Mucosa of rectum (tissue), 2 donors: ENCODE measurements around the gene LXN.
"Not testable (repeated sequence)": the region's sequence is repeated elsewhere in the genome, so short reads cannot be mapped to it uniquely, and the experiment has no call there.

Experiments
- H3K27ac ChIP-seq, 2 donors: one replicate each; pipeline ENCODE4 v1.7.0; 2013; ENCODE audit warnings: inconsistent platforms in 2 of 2, low read depth in 2 of 2, low read length in 2 of 2
- H3K27me3 ChIP-seq, 2 donors: one replicate each; pipeline ENCODE4 v1.7.0; 2013; ENCODE audit warnings: low read length in 2 of 2; ENCODE audit not compliant: control insufficient read depth in 2 of 2, insufficient read depth in 2 of 2
- H3K36me3 ChIP-seq, 2 donors: one replicate each; pipeline ENCODE4 v1.7.0; 2013; ENCODE audit warnings: low read length in 2 of 2; ENCODE audit not compliant: control insufficient read depth in 2 of 2, insufficient read depth in 2 of 2
- H3K4me1 ChIP-seq, 2 donors: one replicate each; pipeline ENCODE4 v1.7.0; 2013; ENCODE audit warnings: low read length in 2 of 2, mild to moderate bottlenecking in 1 of 2; ENCODE audit not compliant: control insufficient read depth in 2 of 2, insufficient read depth in 2 of 2
- H3K4me3 ChIP-seq, 2 donors: one replicate each; pipeline ENCODE4 v1.7.0; 2013; ENCODE audit warnings: low read length in 2 of 2
- H3K9ac ChIP-seq, 2 donors: one replicate each; pipeline ENCODE4 v1.7.0; 2013; ENCODE audit warnings: low read length in 2 of 2, low read depth in 1 of 2, mild to moderate bottlenecking in 1 of 2
- H3K9me3 ChIP-seq, 2 donors: one replicate each; pipeline ENCODE4 v1.7.0; 2013; ENCODE audit warnings: low read length in 2 of 2; ENCODE audit not compliant: control insufficient read depth in 2 of 2
- donor health status: healthy.
- donor health status: Normal muscosa, but diverticular disease.

LXN gene

DNA sequence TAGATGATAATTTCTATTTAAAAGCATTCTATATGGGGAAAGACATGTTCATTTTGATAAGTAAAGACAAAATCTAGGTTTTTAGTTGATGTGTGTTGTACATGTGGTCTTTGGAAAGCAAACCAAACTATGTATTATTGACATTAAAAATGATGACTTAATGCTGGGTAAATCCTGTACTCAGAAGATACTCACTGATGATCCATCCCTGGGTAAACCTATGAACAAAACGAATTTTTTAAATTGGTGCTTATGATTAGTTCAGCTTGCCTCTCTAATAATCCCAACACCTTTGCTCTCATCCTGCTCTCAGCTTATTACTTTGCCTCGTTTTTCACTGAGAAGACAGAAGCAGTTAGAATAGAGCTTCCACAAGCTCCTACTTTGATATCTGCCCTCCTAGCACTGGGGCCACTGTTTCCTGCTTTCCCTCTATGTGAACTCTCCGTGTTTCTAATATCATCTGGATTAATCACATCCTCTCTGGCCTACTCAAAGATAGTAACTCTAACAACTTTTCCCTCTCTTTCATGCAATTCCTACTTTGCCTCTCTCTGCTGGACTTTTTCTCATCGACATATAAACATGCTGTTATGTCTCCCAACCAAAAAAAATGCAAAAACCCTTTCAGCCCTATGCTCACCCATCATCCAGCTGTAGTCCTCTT, 30.5 kb upstream of the LXN start:
- Histone ChIP-seq H3K9me3 (no peaks in the 10 kb centered on the region), H3K27ac (no peak overlapping the region), H3K9ac (no peak overlapping the region), H3K4me3 (no peak overlapping the region), H3K4me1 (no peaks in the 10 kb centered on the region), H3K27me3 (no peaks in the 10 kb centered on the region), H3K36me3 (peaks cover 7 to 9% of the 10 kb centered on the region in 2 donors)

- no peak overlapping the region for H3K27ac ChIP-seq
- no peaks in the 10 kb centered on the region for H3K9me3 ChIP-seq
- no peaks in the 10 kb centered on the region for H3K4me1 ChIP-seq
- peaks cover 6 to 11% of the 10 kb centered on the region in 2 donors for H3K36me3 ChIP-seq
- H3K9ac ChIP-seq: no peak overlapping the region
- no peak overlapping the region for H3K4me3 ChIP-seq
- no peaks in the 10 kb centered on the region for H3K27me3 ChIP-seq
Observed at GRCh38 chr3:158701420-158702065, 29.1 kb upstream of the LXN start.

- Histone ChIP-seq H3K4me1 (no peaks in the 10 kb centered on the region), H3K27ac (no peak overlapping the region), H3K36me3 (peaks cover 6 to 11% of the 10 kb centered on the region in 2 donors), H3K4me3 (no peak overlapping the region), H3K9me3 (no peaks in the 10 kb centered on the region), H3K9ac (no peak overlapping the region), H3K27me3 (no peaks in the 10 kb centered on the region)
Observed at GRCh38 chr3:158700559-158700958, 28.1 kb upstream of the LXN start.

- no peak overlapping the region for H3K27ac ChIP-seq
- no peaks in the 10 kb centered on the region for H3K27me3 ChIP-seq
- H3K9me3 ChIP-seq: no peaks in the 10 kb centered on the region
- no peak overlapping the region for H3K4me3 ChIP-seq
- H3K36me3 ChIP-seq: peaks cover 5 to 9% of the 10 kb centered on the region in 2 donors
- no peak overlapping the region for H3K9ac ChIP-seq
- no peaks in the 10 kb centered on the region for H3K4me1 ChIP-seq
Observed at GRCh38 chr3:158696618-158697017, 24.2 kb upstream of the LXN start.

- not testable (repeated sequence) for H3K27me3 ChIP-seq, H3K9ac ChIP-seq, H3K4me3 ChIP-seq, H3K4me1 ChIP-seq, H3K27ac ChIP-seq, H3K9me3 ChIP-seq
- peaks cover 9 to 12% of the 10 kb centered on the region in 2 donors for H3K36me3 ChIP-seq
Observed at GRCh38 chr3:158693866-158694456, 21.5 kb upstream of the LXN start.

- H3K4me1 ChIP-seq: no peaks in the 10 kb centered on the region
- H3K9me3 ChIP-seq: no peaks in the 10 kb centered on the region
- H3K27ac ChIP-seq: no peak overlapping the region
- H3K27me3 ChIP-seq: no peaks in the 10 kb centered on the region
- H3K4me3 ChIP-seq: no peak overlapping the region
- peaks cover 0 to 3% of the 10 kb centered on the region in 2 donors for H3K36me3 ChIP-seq
- H3K9ac ChIP-seq: no peak overlapping the region
Observed at GRCh38 chr3:158685159-158685558, 12.7 kb upstream of the LXN start.

- Histone ChIP-seq H3K4me3 (no peak overlapping the region), H3K9ac (no peak overlapping the region), H3K27me3 (no peaks in the 10 kb centered on the region), H3K4me1 (no peaks in the 10 kb centered on the region), H3K36me3 (peaks cover 0 to 10% of the 10 kb centered on the region in 2 donors), H3K9me3 (no peaks in the 10 kb centered on the region), H3K27ac (no peak overlapping the region)
Observed at GRCh38 chr3:158683230-158683962, 10.9 kb upstream of the LXN start.

DNA sequence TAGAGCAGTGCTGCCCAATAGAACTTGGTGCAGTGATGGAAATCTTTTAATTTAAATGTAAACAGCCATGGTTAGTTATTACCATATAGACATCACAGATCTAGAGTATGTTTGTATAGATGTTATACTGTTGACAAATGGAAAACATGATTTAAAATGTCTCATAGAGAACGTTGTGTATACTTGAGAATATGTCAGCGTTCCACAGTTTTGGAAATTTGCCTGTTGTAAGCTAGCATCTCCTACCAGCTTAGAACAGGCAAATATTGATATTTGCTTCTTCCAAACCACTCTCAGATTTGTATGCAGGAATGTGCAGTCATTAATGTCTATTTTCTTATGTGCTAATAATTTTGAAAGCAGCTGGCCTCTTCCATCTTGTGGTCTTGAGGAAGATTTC, 8.4 kb upstream of the LXN start:
- Histone ChIP-seq H3K9me3 (no peaks in the 10 kb centered on the region), H3K4me1 (no peaks in the 10 kb centered on the region), H3K4me3 (no peak overlapping the region), H3K36me3 (peaks cover 0 to 10% of the 10 kb centered on the region in 2 donors), H3K27ac (no peak overlapping the region), H3K27me3 (no peaks in the 10 kb centered on the region), H3K9ac (no peak overlapping the region)

- Histone ChIP-seq H3K36me3 (peaks cover 0 to 7% of the 10 kb centered on the region in 2 donors), H3K27ac (no peak overlapping the region)
Observed at GRCh38 chr3:158679547-158680000, 7.1 kb upstream of the LXN start.

DNA sequence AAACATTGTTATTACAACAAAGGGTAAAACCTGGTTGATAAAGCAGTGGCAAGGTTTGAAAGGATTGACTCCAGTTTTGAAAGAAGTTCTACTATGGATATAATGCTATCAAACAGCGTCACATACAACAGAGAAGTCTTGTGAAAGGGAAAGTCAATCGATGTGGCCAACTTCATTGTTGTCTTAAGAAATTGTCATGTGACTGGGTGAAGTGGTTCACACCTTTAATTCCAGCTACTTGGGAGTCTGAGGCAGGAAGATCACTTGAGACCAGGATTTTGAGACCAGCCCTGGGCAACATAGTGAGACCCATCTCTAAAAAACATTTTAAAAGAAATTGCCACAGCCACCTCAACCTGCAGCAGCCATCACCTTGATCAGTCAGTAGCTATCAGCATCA, 6.2 kb upstream of the LXN start:
- Histone ChIP-seq H3K4me3 (no peak overlapping the region), H3K36me3 (peaks cover 0 to 7% of the 10 kb centered on the region in 2 donors), H3K9ac (no peak overlapping the region), H3K27me3 (no peaks in the 10 kb centered on the region), H3K9me3 (no peaks in the 10 kb centered on the region), H3K27ac (no peak overlapping the region), H3K4me1 (no peaks in the 10 kb centered on the region)

More at GRCh38 chr3:158679547-158680000, 7.1 kb upstream of the LXN start:
- Histone ChIP-seq H3K27me3 (no peaks in the 10 kb centered on the region), H3K4me3 (no peak overlapping the region), H3K9me3 (no peaks in the 10 kb centered on the region), H3K9ac (no peak overlapping the region), H3K4me1 (no peaks in the 10 kb centered on the region)
